NCI-H1436 (cell line): ENCODE measurements around the gene PPP1R1B.

Experiments
- DNase-seq: peaks from one replicate; lab custom pipeline; 2025; lab: John Stamatoyannopoulos, UW

Gene PPP1R1B

DNA sequence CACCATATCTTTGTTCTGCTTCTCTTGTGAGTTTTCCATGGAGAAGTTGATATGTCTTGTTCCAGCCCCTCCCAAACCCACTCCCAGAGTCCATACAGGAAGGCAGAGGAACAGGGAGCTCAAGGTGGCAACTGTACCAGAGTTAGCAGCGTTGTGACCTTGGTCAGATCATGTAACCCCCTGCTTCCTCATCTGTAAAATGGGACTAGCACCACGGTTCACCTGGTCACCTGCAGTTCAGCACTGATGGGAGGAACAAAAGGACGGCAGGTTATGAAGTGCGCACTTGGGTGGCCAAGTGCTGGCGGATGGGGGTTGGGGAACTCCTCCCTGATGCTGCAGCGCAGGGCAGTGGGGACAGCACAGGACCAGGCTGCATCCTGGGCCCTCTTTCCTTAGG is 11.3 kb upstream of the PPP1R1B start:
- DNase-seq: no peak

DNA sequence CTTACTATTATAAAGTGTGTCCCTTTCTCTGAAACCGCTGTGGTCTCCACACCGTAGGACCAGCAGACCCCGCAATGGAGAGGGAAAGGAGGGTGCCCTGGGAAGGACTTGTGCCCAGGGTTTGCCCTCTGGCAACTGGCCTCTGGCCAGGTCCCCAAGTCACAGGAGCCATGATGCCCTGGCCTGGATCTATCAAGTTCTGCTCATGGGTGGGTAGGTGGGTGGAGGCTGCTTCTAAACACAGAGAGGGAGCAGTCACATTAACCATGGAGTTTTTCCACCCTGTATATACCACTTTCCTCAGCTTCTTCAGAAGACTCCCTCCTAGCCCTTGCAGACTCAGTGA is 9.7 kb upstream of the PPP1R1B start:
- DNase-seq: no peak

DNA sequence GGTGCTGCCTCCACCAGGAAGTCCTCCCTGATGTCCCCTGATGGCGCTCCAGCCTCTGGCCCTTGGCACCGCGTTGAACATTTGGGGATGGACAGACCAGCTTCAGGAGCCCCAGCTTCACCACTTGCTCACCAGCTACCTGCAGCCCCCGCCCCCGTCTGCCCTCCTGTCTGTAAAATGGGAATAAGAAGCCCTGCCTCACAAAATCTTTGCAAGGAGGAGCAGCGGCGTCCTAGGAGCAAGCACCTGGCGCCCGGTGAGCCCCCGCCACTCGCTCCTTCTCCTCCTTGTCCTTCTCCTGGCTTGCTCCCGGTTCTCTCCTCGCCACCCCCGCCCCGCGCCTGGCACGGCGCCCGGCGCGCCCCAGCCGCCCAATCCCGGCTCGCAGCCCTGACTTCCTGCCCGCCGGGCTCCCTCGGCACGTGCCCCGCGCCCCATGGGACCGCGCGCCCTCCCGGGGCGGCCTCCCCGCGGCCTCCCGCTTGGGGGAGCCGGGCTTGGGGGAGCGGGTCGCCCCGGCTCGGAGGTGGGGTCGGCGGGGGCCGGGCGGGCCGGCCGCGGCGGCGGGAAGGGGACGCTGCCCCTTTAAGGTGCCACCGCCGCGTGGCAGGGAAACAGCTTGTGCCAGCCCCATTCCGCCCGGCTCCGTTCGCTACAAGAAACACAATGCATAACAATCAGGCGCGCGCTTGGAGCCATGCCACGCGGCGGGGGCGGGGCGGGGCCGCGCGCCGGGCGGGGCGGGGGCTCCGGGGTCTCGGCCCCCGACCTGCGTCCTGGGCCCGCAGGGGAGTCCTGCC is 9.1 kb upstream of the PPP1R1B start:
- DNase-seq: peak; percentile 92

DNA sequence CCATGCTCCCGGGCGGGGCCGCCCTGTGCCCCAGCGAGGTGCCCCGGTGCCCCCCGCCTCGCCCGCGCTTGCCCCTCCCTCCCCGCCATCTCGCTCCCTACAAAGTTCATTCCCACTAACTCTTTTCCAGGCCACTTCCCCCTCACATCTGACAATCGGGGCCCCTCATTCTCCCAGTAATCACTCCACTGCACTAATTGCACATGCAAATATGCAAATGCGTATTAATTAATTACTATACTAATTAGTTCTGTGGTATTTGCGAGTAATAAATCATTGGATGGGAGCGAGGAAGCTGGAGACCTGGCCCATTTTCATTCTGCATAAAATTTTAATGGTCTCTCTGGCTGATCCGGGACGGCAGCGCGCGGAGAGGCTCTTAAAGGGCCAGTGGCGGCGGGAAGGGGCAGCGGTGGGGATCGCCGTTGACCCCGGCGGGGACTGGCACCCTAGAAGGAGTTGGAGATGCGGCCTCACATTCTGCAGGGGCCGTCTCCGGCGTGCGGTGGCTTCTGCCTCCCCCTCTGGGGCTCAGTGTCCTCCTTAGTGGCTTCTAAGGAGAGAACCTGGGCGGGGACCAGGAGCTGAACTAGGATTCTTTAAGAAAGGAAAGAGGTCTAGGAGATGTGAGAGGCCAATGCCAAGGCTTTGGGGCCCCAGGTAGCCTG is 8.4 kb upstream of the PPP1R1B start:
- DNase-seq: no peak

DNA sequence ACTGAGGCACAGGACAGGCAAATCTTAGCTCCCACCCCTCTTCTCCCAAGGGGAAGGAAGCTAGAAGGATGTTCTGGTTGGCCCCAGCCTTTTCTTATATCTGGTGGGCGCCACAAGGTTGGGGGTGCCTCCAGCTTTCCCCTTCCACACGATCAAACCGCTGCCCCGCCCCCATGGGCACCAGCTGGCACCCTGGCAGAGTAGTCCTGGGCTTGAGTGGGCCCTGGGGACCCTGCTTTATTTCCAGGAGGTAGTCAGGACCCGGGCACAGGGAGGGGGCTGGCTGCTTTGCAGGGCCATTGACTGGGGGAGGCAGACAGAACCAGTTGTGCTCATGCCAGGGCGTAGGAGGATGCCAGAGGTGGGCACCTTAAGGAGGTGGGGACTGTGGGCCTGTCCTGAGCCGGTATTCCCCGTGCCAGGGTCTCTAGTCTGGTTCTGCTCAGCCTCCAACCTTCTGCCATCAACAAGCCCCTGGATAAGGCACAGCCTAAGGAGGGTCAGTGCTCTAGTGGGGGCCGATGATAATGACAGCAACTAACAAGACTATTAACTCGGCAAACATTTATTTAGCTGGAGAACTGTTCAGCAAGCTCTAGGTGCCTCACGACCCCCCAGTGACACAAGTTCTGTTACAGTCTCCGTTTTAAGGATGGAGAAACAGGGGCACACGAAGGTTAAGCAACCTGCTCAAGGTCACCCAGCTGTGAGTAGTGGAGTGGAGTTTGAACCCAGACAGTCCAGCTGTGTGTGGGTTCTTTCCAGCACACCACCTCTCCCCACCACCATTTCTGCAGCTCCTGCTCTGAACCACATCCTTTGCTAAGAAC is 7.6 kb upstream of the PPP1R1B start:
- peak; percentile 90 for DNase-seq

DNA sequence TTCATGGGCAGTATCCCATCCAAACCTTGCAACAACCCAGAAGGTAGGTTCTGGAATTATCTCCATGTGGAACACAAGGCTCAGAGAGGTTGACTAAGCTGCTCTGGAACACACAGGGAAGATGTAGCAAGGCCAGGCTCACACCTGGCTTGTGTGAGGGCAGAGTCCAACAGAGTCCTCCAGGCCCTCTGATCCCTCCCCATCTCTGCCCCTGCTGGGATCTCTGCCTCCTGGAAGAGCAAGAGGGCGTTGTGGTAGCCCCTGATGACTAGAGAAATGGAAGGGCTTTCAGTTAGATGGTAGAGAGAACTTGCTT is 7.0 kb upstream of the PPP1R1B start:
- DNase-seq: no peak

DNA sequence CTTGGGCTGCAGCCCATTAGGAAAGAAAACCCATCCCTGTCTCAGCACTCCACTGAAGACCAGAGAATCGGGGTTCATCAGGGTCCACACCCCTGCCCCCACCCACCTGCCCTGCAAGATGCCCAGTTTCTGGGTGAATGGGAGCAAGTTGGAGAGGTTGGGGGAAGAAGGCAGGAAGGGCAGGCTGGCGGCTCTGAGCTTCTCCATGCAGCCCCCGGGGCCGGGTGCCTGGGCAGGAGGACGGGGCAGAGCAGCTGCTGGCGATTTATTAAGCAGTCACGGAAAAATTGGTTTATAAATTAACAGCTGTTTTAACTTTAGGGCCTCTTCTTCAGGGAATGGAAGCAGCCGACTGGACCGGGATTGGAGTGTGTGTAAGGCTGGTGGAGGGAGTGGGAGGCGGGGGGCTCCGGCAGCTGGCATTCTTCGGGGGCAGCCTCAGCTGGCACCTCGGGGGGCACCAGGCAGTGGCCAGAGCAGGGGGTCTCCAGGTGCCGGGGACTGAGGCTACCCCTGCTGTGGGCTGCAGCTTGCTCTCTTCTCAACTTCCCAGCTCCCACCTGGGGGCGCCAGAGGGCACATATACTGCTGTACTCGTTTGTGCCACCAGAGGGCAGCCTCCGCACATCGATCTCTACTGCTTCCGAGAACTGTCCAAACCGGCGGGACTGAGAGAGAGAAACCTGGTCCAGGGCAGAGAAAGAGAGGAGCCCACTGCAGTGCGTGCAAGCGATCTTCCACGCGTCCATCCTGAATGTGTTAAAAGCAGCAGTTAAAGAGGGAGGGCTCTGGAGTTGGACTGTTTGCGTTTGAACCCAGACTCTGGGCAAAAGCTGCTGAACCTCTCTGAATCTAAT is 5.0 kb upstream of the PPP1R1B start:
- peak; percentile 86 for DNase-seq

DNA sequence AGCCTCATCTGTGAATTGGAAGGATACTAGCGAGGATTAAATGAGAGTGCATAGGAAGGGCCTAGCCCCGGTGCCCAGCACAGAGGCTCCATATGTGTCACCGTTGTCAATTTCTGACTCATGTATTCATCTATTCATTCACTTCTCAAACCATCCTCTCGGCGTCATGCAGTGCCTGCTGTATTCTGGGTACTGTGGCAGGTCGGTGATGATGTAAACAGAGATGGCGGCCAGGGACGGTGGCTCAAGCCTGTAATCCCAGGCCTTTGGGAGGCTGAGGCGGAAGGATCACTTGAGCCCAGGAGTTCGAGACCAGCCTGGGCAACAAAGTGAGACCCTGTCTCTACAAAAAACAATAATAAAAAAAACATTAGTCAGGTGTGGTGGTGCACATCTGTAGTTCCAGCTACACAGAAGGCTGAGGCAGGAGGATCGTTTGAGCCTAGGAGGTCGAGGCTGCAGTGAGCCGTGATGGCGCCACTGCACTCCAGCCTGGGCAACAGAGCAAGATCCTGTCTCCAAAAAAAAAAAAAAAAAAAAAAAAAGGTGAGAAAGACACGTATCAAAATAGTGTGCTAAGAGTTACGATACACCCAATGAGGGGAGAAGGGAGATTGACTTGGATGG is 4.3 kb upstream of the PPP1R1B start:
- no peak for DNase-seq

DNA sequence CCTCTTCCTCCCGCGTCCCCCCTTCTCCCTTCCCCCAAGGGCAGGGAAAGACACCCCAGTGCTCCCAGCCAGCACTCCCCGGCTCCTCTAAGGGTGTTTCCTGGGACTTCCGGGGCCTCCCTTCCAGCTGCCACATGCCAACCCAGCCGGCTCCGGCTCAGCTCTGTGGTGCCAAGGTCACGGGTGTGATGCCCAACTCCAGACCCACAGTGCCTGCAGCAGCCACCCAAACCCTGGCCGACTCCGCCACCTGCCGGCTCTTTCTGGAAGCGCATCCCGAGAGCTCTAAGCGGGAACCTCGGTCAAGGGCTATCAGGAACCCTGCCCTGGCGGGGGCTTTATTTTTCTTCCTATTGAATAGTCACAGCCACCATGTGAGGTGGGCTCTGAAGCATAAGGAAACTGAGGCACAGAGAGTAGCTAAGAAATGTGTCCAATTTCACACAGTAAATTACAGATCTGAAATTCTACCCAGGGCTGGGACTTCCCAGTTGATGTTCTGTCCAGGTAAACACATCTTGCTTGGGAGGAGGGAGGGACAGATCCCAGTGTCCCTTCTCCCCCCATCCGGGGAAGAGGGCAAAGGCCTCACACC is 3.3 kb upstream of the PPP1R1B start:
- DNase-seq: peak; percentile 75

DNA sequence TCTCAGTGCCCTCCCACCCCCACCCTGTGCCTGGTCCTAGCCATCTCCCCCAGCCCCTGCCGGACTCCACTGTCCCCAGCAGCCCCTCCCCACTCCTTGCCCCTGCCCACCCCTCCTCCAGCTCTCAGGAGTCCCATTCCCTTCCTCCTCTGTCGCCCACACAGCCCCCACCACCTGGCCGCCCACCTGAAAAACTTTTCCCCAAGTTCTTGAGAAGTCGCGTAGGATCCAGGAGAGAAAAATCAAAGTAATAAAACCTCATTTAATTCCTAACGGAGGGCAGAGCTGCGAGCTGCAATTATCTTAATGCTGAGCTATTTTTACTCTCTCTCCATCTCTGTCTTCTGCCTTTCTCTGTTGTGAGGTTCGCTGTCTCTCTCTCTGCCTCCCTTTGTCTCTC is 2.4 kb upstream of the PPP1R1B start:
- no peak for DNase-seq

DNA sequence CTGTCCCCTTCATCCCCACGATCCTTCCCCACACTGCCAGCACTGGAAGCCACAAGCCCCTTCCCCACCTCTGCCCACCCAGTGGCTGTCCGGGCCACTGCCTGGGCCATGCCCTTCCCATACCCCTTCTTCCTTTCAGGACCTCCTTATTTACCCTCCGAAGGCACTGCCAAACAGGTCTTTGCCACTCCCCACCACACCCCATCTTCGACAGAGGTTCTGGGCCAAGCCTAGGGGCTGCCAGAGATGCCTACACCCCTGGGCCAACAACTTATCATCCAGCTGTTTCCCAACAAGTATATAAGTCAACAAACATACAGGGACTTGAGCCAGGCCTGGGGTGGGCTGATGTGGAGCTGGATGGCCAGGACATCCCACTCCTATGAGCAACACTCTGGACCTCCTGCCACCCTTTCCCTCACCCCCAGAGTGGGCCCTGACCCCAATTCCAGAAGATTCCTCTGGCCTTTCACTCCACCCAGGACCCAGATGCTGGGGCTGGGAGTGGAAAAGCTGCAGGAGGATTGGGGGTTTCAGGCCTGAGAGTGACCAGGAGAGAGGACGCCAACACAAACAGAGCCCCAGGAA is 1.5 kb upstream of the PPP1R1B start:
- no peak for DNase-seq

DNA sequence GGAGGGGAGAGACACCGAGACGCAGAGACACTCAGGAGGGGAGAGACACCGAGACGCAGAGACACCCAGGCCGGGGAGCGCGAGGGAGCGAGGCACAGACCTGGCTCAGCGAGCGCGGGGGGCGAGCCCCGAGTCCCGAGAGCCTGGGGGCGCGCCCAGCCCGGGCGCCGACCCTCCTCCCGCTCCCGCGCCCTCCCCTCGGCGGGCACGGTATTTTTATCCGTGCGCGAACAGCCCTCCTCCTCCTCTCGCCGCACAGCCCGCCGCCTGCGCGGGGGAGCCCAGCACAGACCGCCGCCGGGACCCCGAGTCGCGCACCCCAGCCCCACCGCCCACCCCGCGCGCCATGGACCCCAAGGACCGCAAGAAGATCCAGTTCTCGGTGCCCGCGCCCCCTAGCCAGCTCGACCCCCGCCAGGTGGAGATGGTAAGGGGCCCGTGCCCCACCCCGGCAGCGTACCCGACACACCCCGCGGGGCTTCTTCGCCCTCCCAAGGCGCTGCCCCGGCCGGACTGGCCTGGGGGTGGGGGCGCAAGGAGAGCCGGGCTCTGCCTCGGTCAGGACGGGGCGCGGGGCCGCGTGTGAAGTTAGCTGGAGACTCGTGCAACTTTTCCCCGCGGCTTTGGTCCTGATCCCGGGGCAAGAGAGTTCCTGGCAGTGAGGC is 427 bp downstream of the PPP1R1B start:
- no peak for DNase-seq

DNA sequence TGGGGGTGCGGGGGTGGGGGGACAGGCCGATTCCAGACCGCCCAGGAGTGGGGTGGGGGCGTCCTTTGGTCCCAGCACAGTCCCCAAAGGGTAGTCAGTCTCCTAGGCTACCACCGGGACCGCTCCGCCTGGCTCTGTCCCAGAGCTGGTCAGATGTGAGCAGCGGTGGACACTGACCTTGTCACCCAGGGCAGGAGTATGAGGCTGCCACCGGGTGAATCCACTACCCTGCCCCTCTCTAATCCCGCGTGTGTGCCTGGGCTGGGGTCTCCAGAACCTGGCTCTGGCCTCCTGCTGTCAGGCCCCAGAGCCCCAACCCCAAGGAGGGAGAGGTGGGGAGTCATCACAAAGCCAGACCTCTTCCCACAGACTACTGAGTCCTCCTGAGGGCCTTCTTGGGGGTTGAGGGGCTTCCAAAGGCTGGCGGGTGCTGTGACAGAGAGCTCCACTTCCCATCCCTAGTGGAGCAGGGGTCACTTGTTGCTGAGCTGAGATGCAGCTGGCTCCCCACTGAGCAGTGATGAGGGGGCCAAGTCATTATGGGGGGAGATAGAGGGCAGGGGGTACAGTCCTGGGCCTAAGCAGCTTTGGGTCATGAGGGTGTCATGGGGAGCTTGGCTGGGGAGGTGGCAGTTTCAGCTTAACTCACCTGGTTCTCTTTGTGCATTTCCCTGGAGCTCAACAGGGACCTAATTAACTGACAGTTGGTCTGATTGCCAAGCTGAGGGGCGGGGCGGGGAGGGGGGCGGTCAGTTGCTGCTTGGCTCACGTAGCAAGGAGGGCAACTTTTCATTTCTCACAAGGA is 1.2 kb downstream of the PPP1R1B start:
- peak; percentile 63 for DNase-seq

DNA sequence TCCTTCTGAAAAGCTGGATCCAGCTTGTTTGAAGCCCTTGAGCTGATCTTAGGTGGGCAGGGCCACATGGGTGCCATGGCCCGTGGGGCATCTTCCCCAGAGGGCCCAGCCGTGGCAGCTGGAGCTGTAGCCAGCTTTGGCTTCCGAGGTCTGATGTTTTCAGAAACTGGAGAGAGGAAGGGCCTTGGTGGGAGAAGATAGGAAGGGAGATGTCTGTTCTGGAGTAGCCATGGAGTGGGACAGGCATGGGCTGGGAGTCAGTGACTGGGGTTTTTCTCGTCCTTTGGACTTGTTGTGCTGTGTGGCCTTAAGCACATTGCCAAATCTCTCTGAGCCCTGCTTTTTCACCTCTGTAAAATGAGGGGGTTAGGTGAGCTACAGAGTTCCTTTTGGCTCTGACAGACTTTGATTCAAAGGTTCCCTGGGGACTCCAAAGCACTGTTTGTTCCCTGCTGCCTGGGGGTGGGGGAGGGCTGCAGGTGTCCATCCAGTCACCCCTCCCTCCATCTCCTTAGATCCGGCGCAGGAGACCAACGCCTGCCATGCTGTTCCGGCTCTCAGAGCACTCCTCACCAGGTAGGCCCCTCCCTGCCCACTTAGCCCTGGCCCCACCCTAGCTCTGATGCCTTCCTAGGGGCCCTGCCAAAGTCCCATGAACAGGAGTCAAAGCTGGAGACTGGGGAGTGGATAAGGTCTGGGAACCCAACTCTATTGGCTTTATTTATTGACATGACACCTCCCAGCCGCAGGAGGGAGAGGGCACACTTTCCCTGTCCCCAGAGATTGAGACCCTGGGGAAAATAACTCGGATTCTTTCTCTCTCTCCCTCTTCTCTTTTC is 2.1 kb downstream of the PPP1R1B start:
- peak; percentile 77 for DNase-seq

DNA sequence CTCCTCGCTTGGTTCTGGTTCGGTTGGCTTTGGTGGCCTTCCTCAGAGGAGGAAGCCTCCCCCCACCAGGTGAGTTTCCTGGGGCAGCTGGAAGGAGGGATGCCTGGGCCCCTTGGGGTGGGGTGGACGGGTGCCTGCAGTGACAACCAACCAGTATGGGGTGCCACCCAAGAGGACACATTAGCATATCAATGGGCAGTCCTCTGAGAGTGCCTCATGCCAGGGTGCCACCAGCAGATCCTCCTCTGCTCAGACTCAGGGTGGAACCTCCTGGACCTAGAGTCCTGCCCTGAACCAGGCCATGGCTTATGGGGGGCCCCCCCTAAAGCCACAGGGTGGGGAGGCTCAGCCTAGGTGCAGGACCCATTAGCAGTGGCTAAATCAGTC is 2.7 kb downstream of the PPP1R1B start:
- DNase-seq: no peak

DNA sequence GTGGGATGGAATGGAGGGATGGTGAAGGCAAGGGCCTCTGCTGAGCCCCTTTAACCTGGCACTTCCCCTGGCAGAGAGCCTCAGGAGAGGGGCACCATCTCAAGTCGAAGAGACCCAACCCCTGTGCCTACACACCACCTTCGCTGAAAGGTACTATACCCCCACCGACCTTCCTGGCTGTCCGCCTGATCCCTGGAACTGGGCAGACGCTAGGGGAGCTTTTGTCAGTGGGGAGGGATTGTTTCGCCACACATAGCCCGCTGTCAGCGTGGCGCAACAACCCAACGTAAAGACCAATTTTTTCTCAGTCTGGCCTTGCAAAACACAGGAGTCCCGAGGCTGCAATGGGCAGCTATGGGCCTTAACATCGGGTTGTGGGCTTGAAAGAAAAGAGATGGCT is 3.1 kb downstream of the PPP1R1B start:
- no peak for DNase-seq

DNA sequence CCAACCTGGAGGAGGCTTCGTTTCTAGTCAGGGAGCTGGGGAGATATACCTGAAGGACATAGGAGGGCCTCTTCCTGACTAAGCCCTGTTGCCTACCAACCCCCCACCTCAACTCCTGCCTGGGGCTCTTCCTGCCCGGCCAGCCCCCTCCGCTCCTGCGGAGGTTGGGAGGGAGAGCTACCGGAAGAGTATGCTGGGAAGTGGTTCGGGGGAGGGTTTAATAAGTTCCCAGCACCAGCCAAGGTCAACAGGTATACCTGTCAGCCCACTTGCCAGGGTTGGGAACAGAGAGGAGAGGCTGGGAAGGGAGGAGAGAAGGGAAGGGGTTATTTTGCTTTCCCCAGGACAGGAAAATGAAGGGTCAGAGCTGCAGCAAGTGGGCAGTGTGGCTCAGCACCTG is 4.7 kb downstream of the PPP1R1B start:
- no peak for DNase-seq

DNA sequence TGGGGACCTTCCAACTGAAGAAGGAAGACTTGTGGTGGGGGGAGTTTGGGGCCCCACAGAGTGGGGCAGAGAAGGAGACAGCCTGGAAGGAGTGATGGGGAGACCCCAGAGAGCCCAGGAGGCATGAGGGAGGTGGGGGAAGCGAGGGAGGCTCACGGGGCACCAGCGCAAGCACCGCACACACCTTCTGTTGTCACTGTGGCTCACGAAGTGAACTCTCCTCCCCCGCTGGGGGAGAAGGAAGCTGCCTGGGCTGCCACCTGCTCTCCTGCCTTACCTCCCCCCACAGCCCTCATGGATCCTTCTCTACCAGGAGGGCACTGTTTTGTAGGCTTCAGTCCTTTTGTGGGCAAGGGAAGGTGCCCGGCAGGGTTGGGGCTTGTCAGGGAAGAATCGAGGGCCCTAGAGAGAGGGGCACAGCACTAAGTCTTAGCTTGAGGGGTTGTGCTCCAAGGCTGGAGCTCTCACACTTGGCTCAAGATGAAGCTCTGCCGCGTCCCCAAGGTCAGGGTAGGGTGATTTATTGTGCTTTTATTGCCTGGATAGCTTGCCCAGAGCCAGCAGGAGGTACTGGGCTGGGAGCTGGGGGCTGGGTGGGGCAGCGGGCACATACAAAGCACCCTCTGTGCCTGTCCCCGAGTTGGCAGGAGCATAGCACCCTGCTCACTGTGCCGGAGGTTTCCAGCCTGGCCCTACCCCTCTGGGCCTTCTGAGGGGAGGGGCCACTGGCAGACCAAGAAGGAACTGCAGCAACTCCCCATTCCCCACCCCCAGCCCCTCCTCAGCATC is 5.6 kb downstream of the PPP1R1B start:
- no peak for DNase-seq
